GM19452 (cell line): ENCODE results near the gene CEACAM5.
"Not testable (repeated sequence)": the region's sequence is repeated elsewhere in the genome, so short reads cannot be mapped to it uniquely, and the experiment has no call there.

Experiments used
- ATAC-seq: cut with Tn5 transposase; IDR thresholded peaks from one replicate; pipeline ENCODE4 v1.9.1; 2021; ENCODE audit not compliant: unreplicated experiment

CEACAM5 gene

DNA sequence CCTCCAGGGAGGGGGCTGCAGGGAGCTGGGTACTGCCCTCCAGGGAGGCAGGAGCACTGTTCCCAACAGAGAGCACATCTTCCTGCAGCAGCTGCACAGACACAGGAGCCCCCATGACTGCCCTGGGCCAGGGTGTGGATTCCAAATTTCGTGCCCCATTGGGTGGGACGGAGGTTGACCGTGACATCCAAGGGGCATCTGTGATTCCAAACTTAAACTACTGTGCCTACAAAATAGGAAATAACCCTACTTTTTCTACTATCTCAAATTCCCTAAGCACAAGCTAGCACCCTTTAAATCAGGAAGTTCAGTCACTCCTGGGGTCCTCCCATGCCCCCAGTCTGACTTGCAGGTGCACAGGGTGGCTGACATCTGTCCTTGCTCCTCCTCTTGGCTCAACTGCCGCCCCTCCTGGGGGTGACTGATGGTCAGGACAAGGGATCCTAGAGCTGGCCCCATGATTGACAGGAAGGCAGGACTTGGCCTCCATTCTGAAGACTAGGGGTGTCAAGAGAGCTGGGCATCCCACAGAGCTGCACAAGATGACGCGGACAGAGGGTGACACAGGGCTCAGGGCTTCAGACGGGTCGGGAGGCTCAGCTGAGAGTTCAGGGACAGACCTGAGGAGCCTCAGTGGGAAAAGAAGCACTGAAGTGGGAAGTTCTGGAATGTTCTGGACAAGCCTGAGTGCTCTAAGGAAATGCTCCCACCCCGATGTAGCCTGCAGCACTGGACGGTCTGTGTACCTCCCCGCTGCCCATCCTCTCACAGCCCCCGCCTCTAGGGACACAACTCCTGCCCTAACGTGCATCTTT is 7.8 kb upstream of the CEACAM5 start:
- ATAC-seq, result no peak

DNA sequence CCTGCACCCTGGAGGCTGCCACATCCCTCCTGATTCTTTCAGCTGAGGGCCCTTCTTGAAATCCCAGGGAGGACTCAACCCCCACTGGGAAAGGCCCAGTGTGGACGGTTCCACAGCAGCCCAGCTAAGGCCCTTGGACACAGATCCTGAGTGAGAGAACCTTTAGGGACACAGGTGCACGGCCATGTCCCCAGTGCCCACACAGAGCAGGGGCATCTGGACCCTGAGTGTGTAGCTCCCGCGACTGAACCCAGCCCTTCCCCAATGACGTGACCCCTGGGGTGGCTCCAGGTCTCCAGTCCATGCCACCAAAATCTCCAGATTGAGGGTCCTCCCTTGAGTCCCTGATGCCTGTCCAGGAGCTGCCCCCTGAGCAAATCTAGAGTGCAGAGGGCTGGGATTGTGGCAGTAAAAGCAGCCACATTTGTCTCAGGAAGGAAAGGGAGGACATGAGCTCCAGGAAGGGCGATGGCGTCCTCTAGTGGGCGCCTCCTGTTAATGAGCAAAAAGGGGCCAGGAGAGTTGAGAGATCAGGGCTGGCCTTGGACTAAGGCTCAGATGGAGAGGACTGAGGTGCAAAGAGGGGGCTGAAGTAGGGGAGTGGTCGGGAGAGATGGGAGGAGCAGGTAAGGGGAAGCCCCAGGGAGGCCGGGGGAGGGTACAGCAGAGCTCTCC is 6.9 kb upstream of the CEACAM5 start:
- ATAC-seq, result no peak

DNA sequence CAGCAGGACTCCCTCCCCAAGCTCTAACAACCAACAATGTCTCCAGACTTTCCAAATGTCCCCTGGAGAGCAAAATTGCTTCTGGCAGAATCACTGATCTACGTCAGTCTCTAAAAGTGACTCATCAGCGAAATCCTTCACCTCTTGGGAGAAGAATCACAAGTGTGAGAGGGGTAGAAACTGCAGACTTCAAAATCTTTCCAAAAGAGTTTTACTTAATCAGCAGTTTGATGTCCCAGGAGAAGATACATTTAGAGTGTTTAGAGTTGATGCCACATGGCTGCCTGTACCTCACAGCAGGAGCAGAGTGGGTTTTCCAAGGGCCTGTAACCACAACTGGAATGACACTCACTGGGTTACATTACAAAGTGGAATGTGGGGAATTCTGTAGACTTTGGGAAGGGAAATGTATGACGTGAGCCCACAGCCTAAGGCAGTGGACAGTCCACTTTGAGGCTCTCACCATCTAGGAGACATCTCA is 6.2 kb upstream of the CEACAM5 start:
- ATAC-seq, result no peak

DNA sequence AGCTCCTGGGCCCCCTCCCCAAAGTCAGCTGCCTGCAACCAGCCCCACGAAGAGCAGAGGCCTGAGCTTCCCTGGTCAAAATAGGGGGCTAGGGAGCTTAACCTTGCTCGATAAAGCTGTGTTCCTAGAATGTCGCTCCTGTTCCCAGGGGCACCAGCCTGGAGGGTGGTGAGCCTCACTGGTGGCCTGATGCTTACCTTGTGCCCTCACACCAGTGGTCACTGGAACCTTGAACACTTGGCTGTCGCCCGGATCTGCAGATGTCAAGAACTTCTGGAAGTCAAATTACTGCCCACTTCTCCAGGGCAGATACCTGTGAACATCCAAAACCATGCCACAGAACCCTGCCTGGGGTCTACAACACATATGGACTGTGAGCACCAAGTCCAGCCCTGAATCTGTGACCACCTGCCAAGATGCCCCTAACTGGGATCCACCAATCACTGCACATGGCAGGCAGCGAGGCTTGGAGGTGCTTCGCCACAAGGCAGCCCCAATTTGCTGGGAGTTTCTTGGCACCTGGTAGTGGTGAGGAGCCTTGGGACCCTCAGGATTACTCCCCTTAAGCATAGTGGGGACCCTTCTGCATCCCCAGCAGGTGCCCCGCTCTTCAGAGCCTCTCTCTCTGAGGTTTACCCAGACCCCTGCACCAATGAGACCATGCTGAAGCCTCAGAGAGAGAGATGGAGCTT is 4.7 kb upstream of the CEACAM5 start:
- no peak for ATAC-seq

DNA sequence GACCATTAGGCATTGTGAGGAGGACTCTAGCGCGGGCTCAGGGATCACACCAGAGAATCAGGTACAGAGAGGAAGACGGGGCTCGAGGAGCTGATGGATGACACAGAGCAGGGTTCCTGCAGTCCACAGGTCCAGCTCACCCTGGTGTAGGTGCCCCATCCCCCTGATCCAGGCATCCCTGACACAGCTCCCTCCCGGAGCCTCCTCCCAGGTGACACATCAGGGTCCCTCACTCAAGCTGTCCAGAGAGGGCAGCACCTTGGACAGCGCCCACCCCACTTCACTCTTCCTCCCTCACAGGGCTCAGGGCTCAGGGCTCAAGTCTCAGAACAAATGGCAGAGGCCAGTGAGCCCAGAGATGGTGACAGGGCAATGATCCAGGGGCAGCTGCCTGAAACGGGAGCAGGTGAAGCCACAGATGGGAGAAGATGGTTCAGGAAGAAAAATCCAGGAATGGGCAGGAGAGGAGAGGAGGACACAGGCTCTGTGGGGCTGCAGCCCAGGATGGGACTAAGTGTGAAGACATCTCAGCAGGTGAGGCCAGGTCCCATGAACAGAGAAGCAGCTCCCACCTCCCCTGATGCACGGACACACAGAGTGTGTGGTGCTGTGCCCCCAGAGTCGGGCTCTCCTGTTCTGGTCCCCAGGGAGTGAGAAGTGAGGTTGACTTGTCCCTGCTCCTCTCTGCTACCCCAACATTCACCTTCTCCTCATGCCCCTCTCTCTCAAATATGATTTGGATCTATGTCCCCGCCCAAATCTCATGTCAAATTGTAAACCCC is 2.8 kb upstream of the CEACAM5 start:
- no peak for ATAC-seq

DNA sequence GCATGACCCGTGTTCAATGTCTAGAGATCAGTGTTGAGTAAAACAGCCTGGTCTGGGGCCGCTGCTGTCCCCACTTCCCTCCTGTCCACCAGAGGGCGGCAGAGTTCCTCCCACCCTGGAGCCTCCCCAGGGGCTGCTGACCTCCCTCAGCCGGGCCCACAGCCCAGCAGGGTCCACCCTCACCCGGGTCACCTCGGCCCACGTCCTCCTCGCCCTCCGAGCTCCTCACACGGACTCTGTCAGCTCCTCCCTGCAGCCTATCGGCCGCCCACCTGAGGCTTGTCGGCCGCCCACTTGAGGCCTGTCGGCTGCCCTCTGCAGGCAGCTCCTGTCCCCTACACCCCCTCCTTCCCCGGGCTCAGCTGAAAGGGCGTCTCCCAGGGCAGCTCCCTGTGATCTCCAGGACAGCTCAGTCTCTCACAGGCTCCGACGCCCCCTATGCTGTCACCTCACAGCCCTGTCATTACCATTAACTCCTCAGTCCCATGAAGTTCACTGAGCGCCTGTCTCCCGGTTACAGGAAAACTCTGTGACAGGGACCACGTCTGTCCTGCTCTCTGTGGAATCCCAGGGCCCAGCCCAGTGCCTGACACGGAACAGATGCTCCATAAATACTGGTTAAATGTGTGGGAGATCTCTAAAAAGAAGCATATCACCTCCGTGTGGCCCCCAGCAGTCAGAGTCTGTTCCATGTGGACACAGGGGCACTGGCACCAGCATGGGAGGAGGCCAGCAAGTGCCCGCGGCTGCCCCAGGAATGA is 1.5 kb upstream of the CEACAM5 start:
- no peak for ATAC-seq

DNA sequence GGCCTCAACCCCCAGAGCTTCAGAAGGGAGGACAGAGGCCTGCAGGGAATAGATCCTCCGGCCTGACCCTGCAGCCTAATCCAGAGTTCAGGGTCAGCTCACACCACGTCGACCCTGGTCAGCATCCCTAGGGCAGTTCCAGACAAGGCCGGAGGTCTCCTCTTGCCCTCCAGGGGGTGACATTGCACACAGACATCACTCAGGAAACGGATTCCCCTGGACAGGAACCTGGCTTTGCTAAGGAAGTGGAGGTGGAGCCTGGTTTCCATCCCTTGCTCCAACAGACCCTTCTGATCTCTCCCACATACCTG is 969 bp upstream of the CEACAM5 start:
- no peak for ATAC-seq

DNA sequence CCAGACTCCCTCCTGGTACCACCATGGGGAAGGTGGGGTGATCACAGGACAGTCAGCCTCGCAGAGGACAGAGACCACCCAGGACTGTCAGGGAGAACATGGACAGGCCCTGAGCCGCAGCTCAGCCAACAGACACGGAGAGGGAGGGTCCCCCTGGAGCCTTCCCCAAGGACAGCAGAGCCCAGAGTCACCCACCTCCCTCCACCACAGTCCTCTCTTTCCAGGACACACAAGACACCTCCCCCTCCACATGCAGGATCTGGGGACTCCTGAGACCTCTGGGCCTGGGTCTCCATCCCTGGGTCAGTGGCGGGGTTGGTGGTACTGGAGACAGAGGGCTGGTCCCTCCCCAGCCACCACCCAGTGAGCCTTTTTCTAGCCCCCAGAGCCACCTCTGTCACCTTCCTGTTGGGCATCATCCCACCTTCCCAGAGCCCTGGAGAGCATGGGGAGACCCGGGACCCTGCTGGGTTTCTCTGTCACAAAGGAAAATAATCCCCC is 505 bp upstream of the CEACAM5 start:
- no peak for ATAC-seq

DNA sequence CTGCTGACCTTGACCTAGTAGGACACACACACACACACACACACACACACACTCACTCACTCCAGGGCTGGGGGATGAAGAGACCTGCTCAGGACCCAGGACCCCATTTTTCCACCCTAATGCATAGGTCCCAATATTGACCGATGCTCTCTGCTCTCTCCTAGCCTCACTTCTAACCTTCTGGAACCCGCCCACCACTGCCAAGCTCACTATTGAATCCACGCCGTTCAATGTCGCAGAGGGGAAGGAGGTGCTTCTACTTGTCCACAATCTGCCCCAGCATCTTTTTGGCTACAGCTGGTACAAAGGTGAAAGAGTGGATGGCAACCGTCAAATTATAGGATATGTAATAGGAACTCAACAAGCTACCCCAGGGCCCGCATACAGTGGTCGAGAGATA is 1.1 kb downstream of the CEACAM5 start:
- not testable (repeated sequence) for ATAC-seq

DNA sequence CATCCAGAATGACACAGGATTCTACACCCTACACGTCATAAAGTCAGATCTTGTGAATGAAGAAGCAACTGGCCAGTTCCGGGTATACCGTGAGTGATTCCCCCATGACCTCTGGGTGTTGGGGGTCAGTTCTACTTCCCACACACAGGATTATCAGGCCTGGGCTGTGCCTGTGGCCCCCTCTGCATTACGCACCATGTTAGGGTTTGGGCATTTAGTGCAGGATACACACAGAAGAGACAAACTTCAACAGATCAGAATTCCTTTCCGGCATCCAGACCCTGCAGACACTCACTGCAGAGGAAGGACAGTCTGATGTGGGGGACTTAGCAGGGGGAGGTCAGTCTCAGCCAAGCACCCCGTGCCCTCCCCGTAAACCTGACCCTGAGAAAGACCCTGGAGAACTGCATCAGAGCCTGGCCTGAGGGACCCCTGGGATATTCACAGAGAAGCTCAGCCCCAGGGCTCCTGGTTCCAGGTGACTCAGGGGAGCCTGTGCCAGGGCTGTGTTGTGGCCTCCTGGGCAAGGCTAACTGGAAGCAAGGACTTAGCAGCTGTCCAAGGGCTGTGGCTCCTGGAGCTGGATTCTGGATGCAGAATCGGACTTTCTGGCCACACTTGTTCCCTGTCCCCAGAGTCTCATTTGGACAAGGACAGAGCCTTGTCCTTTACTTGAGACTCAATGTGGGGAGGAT is 1.7 kb downstream of the CEACAM5 start:
- no peak for ATAC-seq

DNA sequence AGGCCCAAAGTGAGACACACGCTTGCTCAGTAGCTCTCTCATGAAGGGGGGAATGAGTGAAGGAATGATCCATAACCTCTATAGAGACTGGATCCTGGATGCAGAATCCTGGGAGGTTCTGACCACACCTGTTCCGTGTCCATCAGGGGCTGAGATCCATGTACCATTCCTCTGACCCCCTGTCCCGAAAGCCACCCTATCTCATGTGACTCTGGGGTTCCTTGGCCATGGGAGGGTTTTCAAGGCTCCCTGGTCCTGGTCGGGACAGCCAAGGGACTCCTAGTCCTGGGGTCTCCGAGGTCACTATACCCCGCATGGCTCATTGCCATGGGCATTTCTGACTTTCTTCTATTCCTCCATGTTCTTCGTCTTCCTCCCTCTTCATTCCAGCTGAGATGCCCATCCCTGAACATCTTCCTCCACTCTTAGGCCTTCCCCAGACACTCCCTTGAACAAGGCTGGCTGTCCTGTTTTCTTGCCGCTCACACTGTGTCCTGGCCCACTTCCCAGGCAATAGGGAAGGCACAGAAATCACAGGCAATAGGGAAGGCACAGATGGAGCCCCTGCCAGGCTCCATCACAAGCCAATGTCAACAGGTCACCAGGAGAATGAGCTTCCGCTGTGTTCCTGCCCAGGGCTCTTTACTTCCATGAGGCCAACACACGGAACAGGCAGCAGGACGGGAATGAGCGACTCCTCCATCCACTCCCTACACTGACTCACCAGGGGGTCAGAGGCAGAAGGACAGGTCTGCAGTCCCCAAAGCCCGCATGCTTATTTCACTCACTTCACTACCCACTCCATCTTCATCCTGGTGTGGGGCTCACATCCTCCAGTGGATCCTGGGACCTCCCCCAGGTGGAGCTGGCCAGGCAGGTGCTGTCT is 3.2 kb downstream of the CEACAM5 start:
- no peak for ATAC-seq

DNA sequence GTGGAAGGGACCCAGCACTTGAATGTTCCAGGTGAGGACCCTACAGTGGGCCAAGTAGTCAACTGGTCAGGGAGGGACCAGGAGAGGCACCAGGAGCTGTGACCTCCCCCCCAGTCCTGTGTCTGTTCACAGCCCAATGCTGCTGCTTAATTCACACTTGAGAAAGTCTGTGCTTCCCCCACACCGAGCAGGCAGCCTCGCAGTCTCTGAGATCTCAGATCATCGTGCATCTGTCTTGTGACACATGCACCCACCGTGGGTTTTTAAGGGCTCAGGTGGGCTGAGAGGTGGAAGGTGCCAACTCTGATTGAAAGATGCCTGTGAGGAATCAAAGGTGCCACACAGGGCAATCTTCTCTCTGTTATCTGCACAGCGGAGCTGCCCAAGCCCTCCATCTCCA is 6.2 kb downstream of the CEACAM5 start:
- no peak for ATAC-seq

DNA sequence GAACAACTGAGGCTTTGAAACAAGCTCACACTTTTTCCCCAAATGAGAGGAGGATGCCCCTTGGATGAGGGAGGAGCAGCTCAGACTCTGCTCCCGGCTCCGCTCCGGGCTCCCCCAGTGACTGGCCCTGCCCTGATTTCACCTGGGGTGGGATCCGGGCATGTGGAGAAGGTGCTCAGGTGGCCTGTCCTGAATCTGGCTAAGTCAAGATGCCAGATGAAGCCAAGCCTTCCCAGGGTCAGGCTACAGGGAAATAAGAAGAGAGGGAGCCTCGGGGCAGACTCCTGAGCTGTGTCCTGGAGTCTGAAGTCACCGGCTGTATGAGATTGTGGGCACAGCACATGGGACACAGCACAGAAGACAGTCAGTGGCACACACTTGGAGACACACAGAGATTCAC is 10.3 kb downstream of the CEACAM5 start:
- ATAC-seq, result no peak

DNA sequence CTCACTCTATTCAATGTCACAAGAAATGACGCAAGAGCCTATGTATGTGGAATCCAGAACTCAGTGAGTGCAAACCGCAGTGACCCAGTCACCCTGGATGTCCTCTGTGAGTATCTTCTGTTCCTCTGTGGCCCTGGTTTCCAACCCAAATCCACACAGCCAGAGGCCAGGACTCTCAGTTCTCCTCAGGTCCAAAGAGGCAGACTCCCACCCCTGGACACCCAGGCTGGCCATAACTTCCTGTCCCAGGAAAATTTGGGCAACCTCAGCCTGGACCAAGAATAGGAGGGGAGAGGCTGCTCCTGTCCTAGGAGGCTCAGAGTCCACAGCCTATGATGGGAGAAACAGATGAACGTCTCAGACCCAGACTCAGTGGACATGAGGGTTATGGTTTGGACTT is 11.7 kb downstream of the CEACAM5 start:
- ATAC-seq, result no peak

DNA sequence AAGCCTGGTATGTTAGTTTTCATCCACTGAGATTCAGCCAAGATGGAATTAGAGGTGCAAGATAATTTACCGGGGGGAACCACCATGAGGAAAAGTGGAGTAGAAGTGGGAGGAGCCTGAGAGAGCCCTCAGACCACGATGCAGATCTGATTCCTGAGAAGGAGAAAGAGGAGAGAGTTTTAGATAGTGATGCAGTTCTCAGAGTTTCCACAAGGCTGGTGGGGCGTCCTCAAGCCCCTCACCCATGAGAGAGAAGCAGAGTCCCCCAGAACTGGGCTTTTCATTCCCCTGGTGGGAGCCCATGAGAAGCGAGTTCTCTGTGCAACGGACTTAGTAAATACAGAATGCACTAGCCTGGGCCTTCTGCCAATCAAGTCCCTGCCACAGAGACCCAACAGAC is 18.1 kb downstream of the CEACAM5 start:
- no peak for ATAC-seq

DNA sequence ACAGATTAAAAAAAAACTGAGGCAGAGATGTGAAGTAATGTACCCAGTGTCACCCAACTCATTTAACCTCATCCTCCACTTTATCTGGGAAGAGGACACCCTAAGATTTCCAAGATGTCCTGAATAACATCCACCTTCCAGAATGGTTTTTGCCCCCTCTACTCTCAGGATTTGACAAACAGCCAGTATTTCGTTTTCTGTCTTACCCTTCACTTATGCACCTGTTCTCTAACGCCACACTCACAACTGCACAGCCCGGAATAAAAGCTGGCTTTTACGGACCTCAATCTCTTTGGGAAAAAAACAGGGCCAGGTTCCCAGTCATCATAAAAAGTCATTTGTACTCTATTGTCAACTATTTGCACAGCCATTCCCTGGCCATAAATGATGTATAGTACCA is 25.7 kb downstream of the CEACAM5 start:
- no peak for ATAC-seq

DNA sequence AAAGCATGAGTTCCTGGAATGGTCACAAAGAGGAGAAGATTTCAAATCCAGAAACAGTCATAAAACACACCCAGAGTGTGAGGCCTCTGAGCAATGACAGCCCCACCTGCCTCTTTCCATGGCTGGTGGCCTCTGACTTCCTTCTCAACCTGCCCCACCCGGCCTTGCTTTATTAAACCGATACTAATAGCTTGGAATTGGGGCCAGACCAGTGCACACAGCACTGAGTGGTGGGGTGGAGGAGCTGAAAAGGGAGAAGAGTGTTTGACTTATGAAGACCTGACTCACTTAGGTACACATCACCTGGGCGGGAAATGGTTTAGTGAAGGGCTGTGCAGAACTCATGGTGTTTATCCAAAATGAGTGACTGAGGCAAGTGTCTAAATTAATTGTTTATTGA is 26.2 kb downstream of the CEACAM5 start:
- ATAC-seq, result no peak

DNA sequence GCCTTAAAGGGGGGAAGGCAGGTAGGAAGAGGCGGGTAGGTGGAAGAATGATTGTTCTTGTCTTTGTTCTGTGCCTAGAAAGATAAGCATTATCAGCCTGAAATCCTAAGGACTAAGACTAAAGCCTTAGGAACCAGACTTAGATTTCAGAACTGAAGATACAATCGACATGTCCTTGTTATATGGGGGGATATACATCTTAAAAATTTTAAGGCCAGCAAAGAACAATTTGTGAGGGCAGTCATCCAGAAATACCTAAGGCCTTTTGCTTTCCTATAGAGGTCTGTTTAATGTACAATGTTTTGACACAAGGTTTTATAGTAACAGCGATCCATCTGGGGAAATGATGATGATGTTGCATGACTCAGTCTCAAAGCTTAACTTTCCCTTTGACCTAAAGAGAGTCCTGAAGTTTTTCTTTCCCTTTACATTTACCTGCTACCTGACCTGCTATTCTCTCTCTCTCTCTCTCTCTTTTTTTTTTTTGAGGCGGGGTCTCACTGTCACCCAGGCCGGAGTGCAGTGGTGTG is 26.7 kb downstream of the CEACAM5 start:
- ATAC-seq, result no peak

DNA sequence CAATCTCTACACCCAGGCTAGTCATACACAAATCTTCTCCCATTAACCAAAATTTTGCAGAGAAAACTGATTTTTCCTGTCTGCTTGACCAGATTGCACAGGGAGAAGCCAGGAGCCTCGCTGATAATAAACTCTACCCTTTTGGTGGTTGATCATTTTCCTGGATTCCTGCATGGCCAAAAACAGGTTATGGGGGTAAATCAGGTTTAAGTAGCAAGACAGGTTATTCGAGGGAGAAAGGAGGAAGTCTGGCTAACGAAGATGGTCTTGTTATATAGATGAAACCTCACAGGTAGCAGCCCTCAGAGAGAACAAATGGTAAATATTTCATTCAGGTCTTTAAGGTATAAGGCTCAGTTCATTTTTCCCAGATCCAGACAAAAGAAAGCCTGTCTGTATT is 30.9 kb downstream of the CEACAM5 start:
- no peak for ATAC-seq
